Transverse colon (tissue), 4 donors: Measurements from ENCODE around the gene CAAP1.

Experiments
- EP300 ChIP-seq: sonication (generic); formaldehyde crosslinking; IDR thresholded peaks from one replicate; pipeline ENCODE4 v1.6.1; 2017; ENCODE audit warnings: antibody characterized with exemption, low read depth
- POLR2A ChIP-seq: fragments of 450-650 bp; IDR thresholded peaks from one replicate; pipeline ENCODE4 v1.6.1; 2016; ENCODE audit warnings: antibody characterized with exemption, mild to moderate bottlenecking, moderate library complexity
- POLR2AphosphoS5 ChIP-seq, 3 donors: sonication (generic); formaldehyde crosslinking; IDR thresholded peaks; one replicate each; pipeline ENCODE4 v1.6.1; 2016; ENCODE audit warnings: antibody characterized with exemption in 3 of 3
- TF ChIP-seq, protein P1 (sequence below), 5 experiments: fragments of 200-600 bp in 3 of 5; fragments of 450-650 bp in 2 of 5; sonication (generic) in 3 of 5; IDR thresholded peaks; 1 replicate in 2 of 5; 2 replicates in 3 of 5; pipeline ENCODE4 v1.5.1; 2016 to 2017; ENCODE audit warnings: antibody characterized with exemption in 5 of 5, inconsistent platforms in 3 of 5, mild to moderate bottlenecking in 2 of 5, moderate library complexity in 1 of 5

GRCh38 chr9:26791274-26791673, 101.3 kb downstream of the CAAP1 start:
- TF ChIP-seq POLR2A (no peak), POLR2AphosphoS5 (IDR thresholded peaks at IDR 0.05) (no peak), EP300 (no peak)
- TF ChIP-seq, protein P1, sequence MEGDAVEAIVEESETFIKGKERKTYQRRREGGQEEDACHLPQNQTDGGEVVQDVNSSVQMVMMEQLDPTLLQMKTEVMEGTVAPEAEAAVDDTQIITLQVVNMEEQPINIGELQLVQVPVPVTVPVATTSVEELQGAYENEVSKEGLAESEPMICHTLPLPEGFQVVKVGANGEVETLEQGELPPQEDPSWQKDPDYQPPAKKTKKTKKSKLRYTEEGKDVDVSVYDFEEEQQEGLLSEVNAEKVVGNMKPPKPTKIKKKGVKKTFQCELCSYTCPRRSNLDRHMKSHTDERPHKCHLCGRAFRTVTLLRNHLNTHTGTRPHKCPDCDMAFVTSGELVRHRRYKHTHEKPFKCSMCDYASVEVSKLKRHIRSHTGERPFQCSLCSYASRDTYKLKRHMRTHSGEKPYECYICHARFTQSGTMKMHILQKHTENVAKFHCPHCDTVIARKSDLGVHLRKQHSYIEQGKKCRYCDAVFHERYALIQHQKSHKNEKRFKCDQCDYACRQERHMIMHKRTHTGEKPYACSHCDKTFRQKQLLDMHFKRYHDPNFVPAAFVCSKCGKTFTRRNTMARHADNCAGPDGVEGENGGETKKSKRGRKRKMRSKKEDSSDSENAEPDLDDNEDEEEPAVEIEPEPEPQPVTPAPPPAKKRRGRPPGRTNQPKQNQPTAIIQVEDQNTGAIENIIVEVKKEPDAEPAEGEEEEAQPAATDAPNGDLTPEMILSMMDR (IDR thresholded peaks at IDR 0.05) = no peak
